Right renal pelvis (tissue), 4 donors: ENCODE results near the gene FILIP1. TPM values are rescaled to one million over a fixed set of nuclear protein-coding genes. Genes with fewer than 3 reads are reported as not detected.

Source experiments
- DNase-seq, 4 donors: peaks; one replicate each; pipeline ENCODE4 v3.0.0-alpha.2; 2013; ENCODE audit warnings: low read depth in 4 of 4, low spot score in 3 of 4, missing footprints in 1 of 4
- polyA plus RNA-seq, 4 donors: library from polyadenylated mRNA; unstranded; fragments of 120-200 nt; gene quantifications; one replicate each; pipeline ENCODE4 v1.2.1, GENCODE V29; 2013; ENCODE audit not compliant: insufficient read length in 4 of 4

Gene FILIP1
- 1 to 10 TPM; 2.4 to 3.3 (median 3.0) TPM for polyA plus RNA-seq

GRCh38 chr6:75493400-75494064 lies at the start of gene FILIP1:
Gene FILIP1, minus strand, starts transcription at chr6:75493800. Its CDS starts 78,828 bp downstream, at chr6:75414972.
- peak in 2 of 4 donors; percentile 44 to 54 for DNase-seq

- DNase-seq: no peak
These were observed 49.7 kb upstream of the FILIP1 start for GRCh38 chr6:75543311-75543710.

GRCh38 chr6:75539136-75539535 lies 45.5 kb upstream of the FILIP1 start:
- no peak for DNase-seq

- DNase-seq: no peak
These were observed 38.9 kb upstream of the FILIP1 start for GRCh38 chr6:75532521-75532920.

- no peak for DNase-seq
These were observed 37.6 kb upstream of the FILIP1 start for GRCh38 chr6:75531174-75531573.

- no peak for DNase-seq
These were observed 37.1 kb upstream of the FILIP1 start for GRCh38 chr6:75530696-75531095.

- DNase-seq: no peak
These were observed 34.8 kb upstream of the FILIP1 start for GRCh38 chr6:75528423-75528822.

- peak in 3 of 4 donors; percentile 39 to 51 (median 43) for DNase-seq
These were observed 33.0 kb upstream of the FILIP1 start for GRCh38 chr6:75526502-75527127.

GRCh38 chr6:75525682-75526081 lies 32.1 kb upstream of the FILIP1 start:
- DNase-seq: no peak

GRCh38 chr6:75524322-75524972 lies 30.8 kb upstream of the FILIP1 start:
- peak in 3 of 4 donors; percentile 26 to 55 (median 44) for DNase-seq

- no peak for DNase-seq
These were observed 23.2 kb upstream of the FILIP1 start for GRCh38 chr6:75516757-75517156.

GRCh38 chr6:75512591-75512990 lies 19.0 kb upstream of the FILIP1 start:
- DNase-seq: no peak

- no peak for DNase-seq
These were observed 11.8 kb upstream of the FILIP1 start for GRCh38 chr6:75505424-75505823.

GRCh38 chr6:75504465-75505222 lies 11.0 kb upstream of the FILIP1 start:
- no peak for DNase-seq

- DNase-seq: no peak
These were observed 9.7 kb upstream of the FILIP1 start for GRCh38 chr6:75503291-75503690.

GRCh38 chr6:75502884-75503283 lies 9.3 kb upstream of the FILIP1 start:
- DNase-seq: no peak

GRCh38 chr6:75501756-75502155 lies 8.2 kb upstream of the FILIP1 start:
- no peak for DNase-seq

GRCh38 chr6:75499640-75500039 lies 6.0 kb upstream of the FILIP1 start:
- no peak for DNase-seq

- no peak for DNase-seq
These were observed 5.3 kb upstream of the FILIP1 start for GRCh38 chr6:75498862-75499261.

- DNase-seq: no peak
These were observed 4.4 kb upstream of the FILIP1 start for GRCh38 chr6:75497994-75498393.

GRCh38 chr6:75495011-75495410 lies 1.4 kb upstream of the FILIP1 start:
- DNase-seq: no peak
